ENCODE data around the gene RAPGEF2. TPM values are rescaled to one million over a fixed set of nuclear protein-coding genes. Genes with fewer than 3 reads are reported as not detected.

Gene RAPGEF2
- total and polyA plus RNA-seq, 2 donors (not counting 1 experiment from before 2014, with no cell fraction given): 10.9 to 45.8 TPM

DNA sequence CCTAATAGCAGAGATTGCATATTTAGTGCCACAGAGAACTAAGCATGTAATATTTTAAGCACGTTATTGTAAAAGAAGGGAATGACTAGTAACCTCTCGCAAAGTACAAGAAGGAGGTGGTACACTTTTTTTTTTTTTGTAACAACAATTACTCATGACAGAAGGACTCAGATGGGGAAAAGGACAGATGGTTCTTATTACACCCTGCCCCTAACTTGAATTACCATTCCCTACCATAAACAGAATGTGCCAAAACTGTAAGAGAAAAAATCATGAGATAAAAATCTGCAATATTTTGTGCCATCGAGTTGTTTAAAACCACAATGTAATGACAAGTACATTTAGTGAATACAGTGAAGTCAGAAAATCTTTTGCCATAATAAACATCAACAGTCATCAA is 33.0 kb upstream of the RAPGEF2 start:
- H3K4me2 ChIP-seq (replicated peaks; ENCODE audit: low read depth, low read length, poor library complexity, severe bottlenecking): no peak overlapping the region
- DNase-seq: no peak
- no peak overlapping the region for H3K27ac ChIP-seq (ENCODE audit: low read length in 2 of 2)
- Mint-ChIP-seq H3K4me3 (no peak overlapping the region), H3K27ac (no peak overlapping the region), H3K9me3 (ENCODE audit: insufficient read depth) (no peaks in the 10 kb centered on the region), H3K27me3 (no peaks in the 10 kb centered on the region), H3K4me1 (no peaks in the 10 kb centered on the region)
- intact Hi-C loops (cut with micrococcal nuclease): loop anchor here (10.0 kb wide), 1 partner anchor 395 kb away; the partner anchor contains the start of genes C4orf46 and ETFDH
- no peaks in the 10 kb centered on the region for H3K79me2 ChIP-seq (ENCODE audit: control insufficient read depth, insufficient read depth, low read length)
- TF ChIP-seq EZH2 (IDR thresholded peaks at IDR 0.05; ENCODE audit: borderline replicate concordance, insufficient read depth, low read depth, low read length, poor library complexity, severe bottlenecking) (no peak), CTCF (IDR thresholded peaks at IDR 0.05) (no peak)
- H2AFZ ChIP-seq (ENCODE audit: insufficient read depth, low read depth, low read length, poor library complexity, severe bottlenecking): no peak overlapping the region
- H3K27me3 ChIP-seq (replicated peaks in 1 of 4; ENCODE audit: control extremely low read depth in 1 of 4, control insufficient read depth in 3 of 4, insufficient read depth in 4 of 4, low read length in 3 of 4): peaks cover 0 to 2% (median 0%) of the 10 kb centered on the region in 4 experiments
- ATAC-seq (ENCODE audit: low read depth): no peak
- ChIA-PET POLR2A (no interaction called here), CTCF (no interaction called here)
- H3K36me3 ChIP-seq (replicated peaks in 1 of 2; ENCODE audit: control extremely low read depth in 1 of 2, control insufficient read depth in 1 of 2, extremely low read depth in 1 of 2, insufficient read depth in 2 of 2, low read length in 1 of 2): no peaks in the 10 kb centered on the region
- no peaks in the 10 kb centered on the region for H3K9me3 ChIP-seq (ENCODE audit: control extremely low read depth in 1 of 3, control insufficient read depth in 2 of 3, insufficient read depth in 1 of 3, low read length in 2 of 3)
- no peaks in the 10 kb centered on the region for H4K20me1 ChIP-seq (ENCODE audit: control insufficient read depth, insufficient read depth, low read length, poor library complexity, severe bottlenecking)
- no peak overlapping the region for H3K9ac ChIP-seq (ENCODE audit: low read length)
- no CpG with 5 or more reads among the region's 3 CpGs for whole genome bisulfite sequencing (ENCODE audit: insufficient coverage)
- no peaks in the 10 kb centered on the region for H3K4me1 ChIP-seq (ENCODE audit: control insufficient read depth in 2 of 2, insufficient read depth in 2 of 2, low read length in 2 of 2)
- H3K4me3 ChIP-seq (ENCODE audit: control extremely low read depth in 1 of 5, extremely low read depth in 1 of 5, insufficient read depth in 1 of 5, low read depth in 2 of 5, low read length in 4 of 5): no peak overlapping the region

DNA sequence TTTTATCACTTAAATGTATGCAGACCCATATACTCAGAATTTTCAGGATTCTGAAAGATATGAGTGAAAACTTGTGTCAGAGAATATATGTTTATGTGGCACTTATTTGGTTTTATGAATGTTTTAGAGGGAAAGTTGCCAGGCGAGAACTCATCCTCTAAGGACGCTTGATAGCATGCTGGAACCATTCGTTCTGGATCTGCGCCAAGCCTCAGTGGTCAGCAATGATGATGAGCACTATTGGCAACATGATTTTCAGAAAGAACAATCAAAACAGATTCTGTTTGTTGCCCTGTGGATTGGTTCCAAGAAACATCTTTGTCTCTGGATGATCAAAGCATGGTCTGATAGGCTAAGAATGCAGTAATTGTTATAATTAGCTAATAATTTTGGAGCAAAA is 32.1 kb upstream of the RAPGEF2 start:
- Mint-ChIP-seq H3K27ac (no peak overlapping the region), H3K27me3 (no peaks in the 10 kb centered on the region), H3K4me3 (no peak overlapping the region), H3K9me3 (ENCODE audit: insufficient read depth) (no peaks in the 10 kb centered on the region), H3K4me1 (no peaks in the 10 kb centered on the region)
- Histone ChIP-seq H2AFZ (ENCODE audit: insufficient read depth, low read depth, low read length, poor library complexity, severe bottlenecking) (no peak overlapping the region), H4K20me1 (ENCODE audit: control insufficient read depth, insufficient read depth, low read length, poor library complexity, severe bottlenecking) (no peaks in the 10 kb centered on the region), H3K27ac (ENCODE audit: low read length in 2 of 2) (no peak overlapping the region), H3K36me3 (replicated peaks in 1 of 2; ENCODE audit: control extremely low read depth in 1 of 2, control insufficient read depth in 1 of 2, extremely low read depth in 1 of 2, insufficient read depth in 2 of 2, low read length in 1 of 2) (no peaks in the 10 kb centered on the region), H3K4me3 (ENCODE audit: control extremely low read depth in 1 of 5, extremely low read depth in 1 of 5, insufficient read depth in 1 of 5, low read depth in 2 of 5, low read length in 4 of 5) (no peak overlapping the region), H3K27me3 (replicated peaks in 1 of 4; ENCODE audit: control extremely low read depth in 1 of 4, control insufficient read depth in 3 of 4, insufficient read depth in 4 of 4, low read length in 3 of 4) (peaks cover 0 to 2% (median 0%) of the 10 kb centered on the region in 4 experiments), H3K79me2 (ENCODE audit: control insufficient read depth, insufficient read depth, low read length) (no peaks in the 10 kb centered on the region), H3K4me2 (replicated peaks; ENCODE audit: low read depth, low read length, poor library complexity, severe bottlenecking) (no peak overlapping the region), H3K9ac (ENCODE audit: low read length) (no peak overlapping the region), H3K9me3 (ENCODE audit: control extremely low read depth in 1 of 3, control insufficient read depth in 2 of 3, insufficient read depth in 1 of 3, low read length in 2 of 3) (no peaks in the 10 kb centered on the region), H3K4me1 (ENCODE audit: control insufficient read depth in 2 of 2, insufficient read depth in 2 of 2, low read length in 2 of 2) (no peaks in the 10 kb centered on the region)
- WGBS (ENCODE audit: insufficient coverage): 99% methylated on average over 4 of the region's 4 CpGs
- ChIA-PET CTCF (no interaction called here), POLR2A (no interaction called here)
- DNase-seq (no peak), ATAC-seq (ENCODE audit: low read depth) (no peak)
- TF ChIP-seq EZH2 (IDR thresholded peaks at IDR 0.05; ENCODE audit: borderline replicate concordance, insufficient read depth, low read depth, low read length, poor library complexity, severe bottlenecking) (no peak), CTCF (IDR thresholded peaks at IDR 0.05) (no peak)
- intact Hi-C loops (cut with micrococcal nuclease): loop anchor here (10.0 kb wide), 1 partner anchor 396 kb away; the partner anchor contains the start of genes C4orf46 and ETFDH

All from B cell (primary cell).